Activated CD4-positive, alpha-beta T cell treated with anti-CD3 and anti-CD28 coated beads for 36 hours (primary cell): ENCODE data around the gene ARHGAP22. TPM values are rescaled to one million over a fixed set of nuclear protein-coding genes. Genes with fewer than 3 reads are reported as not detected.

Experiments used
- ATAC-seq: fragments of 200-7000 bp; cut with Tn5 transposase; one replicate; pipeline ENCODE4 v1.10.0; 2021; ENCODE audit warnings: mild to moderate bottlenecking, moderate library complexity
- CTCF ChIA-PET: fragments of 350-600 bp; sonication (Branson Sonifier 250); formaldehyde crosslinking; loops from one replicate; lab custom pipeline; 2021; ENCODE audit warnings: antibody characterized with exemption; lab: Charles Lee
- POLR2A ChIA-PET: fragments of 350-600 bp; sonication (Branson Sonifier 250); formaldehyde crosslinking; loops from one replicate; lab custom pipeline; 2021; ENCODE audit warnings: antibody characterized with exemption, inconsistent platforms; lab: Charles Lee
- DNase-seq: peaks from one replicate; pipeline ENCODE4 v3.0.0-alpha.2; 2020
- H3K27ac Mint-ChIP-seq: one replicate; pipeline ENCODE4 v1.8.0; 2021; ENCODE audit warnings: mixed read lengths
- H3K27me3 Mint-ChIP-seq: one replicate; pipeline ENCODE4 v1.8.0; 2021; ENCODE audit warnings: mixed read lengths
- H3K36me3 Mint-ChIP-seq: one replicate; pipeline ENCODE4 v1.8.0; 2021; ENCODE audit warnings: low read depth, mixed read lengths
- H3K4me1 Mint-ChIP-seq: one replicate; pipeline ENCODE4 v1.8.0; 2021; ENCODE audit warnings: mixed read lengths
- H3K4me3 Mint-ChIP-seq: one replicate; pipeline ENCODE4 v1.8.0; 2021; ENCODE audit warnings: mild to moderate bottlenecking, moderate library complexity, mixed read lengths
- H3K9me3 Mint-ChIP-seq: one replicate; pipeline ENCODE4 v1.8.0; 2021; ENCODE audit warnings: low read depth, mixed read lengths
- intact Hi-C, 2 experiments: fragments of 100-400 bp; cut with DNase I in 1 of 2; cut with micrococcal nuclease in 1 of 2; formaldehyde crosslinking; loops; one replicate each; pipeline versions ENCODE4 v1.14.2 to v1.15.1; 2022 to 2024; cut with DNase I, micrococcal nuclease
- total RNA-seq, 2 experiments: library from RNA; stranded (reverse); gene quantifications; one replicate each; pipeline ENCODE4 v1.2.3, GENCODE V29; 2021

The ARHGAP22 gene
- total RNA-seq, 2 experiments from 2014 or later = 0.27 to 0.47 TPM

DNA sequence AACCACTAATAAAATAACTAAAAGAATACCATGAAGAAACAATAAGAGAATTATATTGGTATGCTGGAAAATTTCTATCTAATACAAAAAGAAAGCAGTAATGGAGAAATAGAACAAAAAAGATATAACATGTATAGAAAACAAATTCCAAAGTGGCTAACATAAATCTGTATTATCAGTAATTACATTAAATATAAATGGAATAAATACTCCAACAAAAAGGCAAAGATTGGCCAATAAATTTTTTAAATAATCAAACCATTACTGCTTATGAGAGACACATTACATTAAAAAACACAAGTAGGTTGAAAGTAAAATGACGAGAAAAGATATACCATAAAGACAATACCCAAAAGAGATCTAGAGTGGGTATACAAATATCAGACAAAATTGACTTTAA, 90.0 kb downstream of the ARHGAP22 start:
- no peak overlapping the region for H3K4me3 Mint-ChIP-seq
- intact Hi-C loops = no loop called here
- no peak overlapping the region for H3K27ac Mint-ChIP-seq
- ChIA-PET CTCF (no interaction called here), POLR2A (no interaction called here)
- H3K9me3 Mint-ChIP-seq = peaks cover 12% of the 10 kb centered on the region
- DNase-seq (no peak), ATAC-seq (no peak)
- H3K36me3 Mint-ChIP-seq = no peaks in the 10 kb centered on the region
- H3K27me3 Mint-ChIP-seq = peaks cover 2% of the 10 kb centered on the region
- H3K4me1 Mint-ChIP-seq = no peaks in the 10 kb centered on the region

DNA sequence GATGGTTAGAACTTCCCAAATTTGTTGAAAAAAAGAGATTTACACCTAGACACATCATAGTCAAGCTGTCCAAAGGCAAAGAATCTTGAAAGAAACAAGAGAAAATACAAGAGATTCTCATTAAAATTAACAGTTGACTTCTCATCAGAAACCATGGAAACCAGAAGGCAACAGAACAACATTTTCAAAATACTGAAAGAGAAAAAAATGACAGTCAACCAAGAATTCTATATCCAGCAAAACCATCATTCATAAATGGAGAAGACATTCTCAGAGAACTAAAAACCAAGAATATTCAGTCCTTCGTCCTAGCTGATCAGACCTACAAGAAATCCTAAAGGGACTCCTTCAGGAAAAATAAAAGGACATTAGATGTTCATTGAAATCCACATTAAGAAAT, 90.6 kb downstream of the ARHGAP22 start:
- POLR2A ChIA-PET = no interaction called here

DNA sequence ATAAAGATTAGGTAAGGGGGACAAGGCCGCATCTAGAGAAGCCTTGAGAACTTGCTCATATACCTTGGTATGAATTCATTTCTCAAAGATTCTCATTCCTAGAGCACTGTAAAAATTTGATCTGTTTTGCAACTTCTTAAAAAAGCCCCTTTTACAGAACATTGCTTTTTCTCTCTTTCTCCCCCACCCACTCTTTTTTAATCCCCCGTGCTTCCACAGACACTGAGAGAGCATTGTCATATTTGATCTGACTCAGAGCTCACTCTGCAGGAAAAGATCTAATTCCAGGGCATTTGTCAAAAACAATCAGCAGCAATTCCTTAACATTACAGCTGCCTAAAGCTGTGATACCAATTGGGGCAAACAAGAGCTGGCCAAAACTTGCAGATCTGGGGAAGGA, 92.0 kb downstream of the ARHGAP22 start:
- ATAC-seq = no peak

More for the DNA sequence above, 90.6 kb downstream of the ARHGAP22 start:
- intact Hi-C loops = no loop called here
- DNase-seq (no peak), ATAC-seq (no peak)
- no peaks in the 10 kb centered on the region for H3K36me3 Mint-ChIP-seq
- no peak overlapping the region for H3K4me3 Mint-ChIP-seq
- no peaks in the 10 kb centered on the region for H3K27me3 Mint-ChIP-seq
- no peaks in the 10 kb centered on the region for H3K4me1 Mint-ChIP-seq
- CTCF ChIA-PET = no interaction called here
- H3K9me3 Mint-ChIP-seq = peaks cover 12% of the 10 kb centered on the region
- no peak overlapping the region for H3K27ac Mint-ChIP-seq

DNA sequence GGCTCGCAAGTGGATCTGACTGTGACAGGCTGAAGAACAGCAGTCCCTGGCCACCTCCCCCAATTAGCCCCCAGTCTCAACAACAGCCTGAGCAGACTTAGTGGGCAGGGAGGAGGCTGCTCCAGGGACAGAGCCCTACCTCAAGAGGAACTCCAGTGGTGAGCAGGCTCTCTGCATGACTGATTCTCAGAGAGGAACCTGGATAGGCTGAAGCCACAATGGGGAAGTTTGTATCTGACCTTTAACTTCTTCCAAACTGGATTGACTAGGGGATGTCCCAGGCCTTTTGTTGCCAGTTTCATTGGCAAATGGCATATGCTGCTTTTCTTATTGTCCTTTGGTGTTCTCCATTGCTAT, 93.0 kb downstream of the ARHGAP22 start:
- intact Hi-C loops = no loop called here
- no peaks in the 10 kb centered on the region for H3K36me3 Mint-ChIP-seq
- CTCF ChIA-PET = no interaction called here
- no peak overlapping the region for H3K27ac Mint-ChIP-seq
- H3K4me3 Mint-ChIP-seq = no peak overlapping the region
- no peaks in the 10 kb centered on the region for H3K4me1 Mint-ChIP-seq
- POLR2A ChIA-PET = no interaction called here
- ATAC-seq (no peak), DNase-seq (no peak)
- H3K9me3 Mint-ChIP-seq = peaks cover 12% of the 10 kb centered on the region
- no peaks in the 10 kb centered on the region for H3K27me3 Mint-ChIP-seq

More for the DNA sequence above, 92.0 kb downstream of the ARHGAP22 start:
- no peak for DNase-seq
- Mint-ChIP-seq H3K27me3 (no peaks in the 10 kb centered on the region), H3K4me1 (no peaks in the 10 kb centered on the region), H3K9me3 (peaks cover 12% of the 10 kb centered on the region), H3K4me3 (no peak overlapping the region), H3K36me3 (no peaks in the 10 kb centered on the region), H3K27ac (no peak overlapping the region)
- POLR2A ChIA-PET = no interaction called here
- CTCF ChIA-PET = no interaction called here
- intact Hi-C loops = no loop called here

DNA sequence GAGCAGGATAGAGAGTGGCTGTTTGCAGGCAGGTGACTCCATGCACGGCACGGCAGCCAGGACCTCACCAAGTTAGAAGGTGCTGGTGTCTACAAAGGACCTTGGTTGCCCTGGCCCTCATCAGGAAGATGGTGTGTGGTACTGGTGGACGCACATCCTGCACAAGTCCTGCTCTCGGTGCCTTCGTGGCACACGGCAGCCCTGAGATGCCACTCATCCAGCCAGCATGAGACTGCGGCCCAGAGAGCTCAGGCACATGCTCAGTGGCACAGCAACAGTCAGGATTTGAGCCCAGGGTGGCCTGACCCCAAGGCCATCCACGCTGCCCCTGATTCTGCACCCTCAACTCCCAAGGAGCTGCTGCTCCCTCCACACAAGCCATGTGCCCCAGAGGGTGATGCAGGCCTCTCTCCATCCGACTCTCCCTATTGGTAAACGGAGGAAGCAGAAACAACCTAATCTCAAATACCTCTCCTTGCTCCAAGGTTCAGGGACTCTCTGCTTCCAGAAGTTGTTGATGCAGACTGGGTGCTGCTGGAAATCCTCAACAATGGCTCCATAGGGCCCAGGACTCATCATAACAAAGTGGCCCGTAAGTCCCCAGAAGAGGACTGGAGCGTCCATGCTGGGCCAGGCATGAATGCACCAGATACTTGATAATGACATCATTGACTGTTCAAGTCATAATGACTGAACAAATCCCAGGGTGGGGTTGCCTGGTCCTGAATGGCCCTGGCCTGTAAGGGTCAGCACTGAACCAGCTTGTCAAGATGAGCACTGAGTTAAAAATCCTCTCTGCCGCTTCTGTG, 93.6 kb downstream of the ARHGAP22 start:
- Mint-ChIP-seq H3K27ac (no peak overlapping the region), H3K36me3 (no peaks in the 10 kb centered on the region), H3K4me1 (no peaks in the 10 kb centered on the region), H3K9me3 (peaks cover 12% of the 10 kb centered on the region), H3K4me3 (no peak overlapping the region), H3K27me3 (no peaks in the 10 kb centered on the region)
- intact Hi-C loops = no loop called here
- ATAC-seq (no peak), DNase-seq (no peak)
- CTCF ChIA-PET = no interaction called here
- POLR2A ChIA-PET = no interaction called here

DNA sequence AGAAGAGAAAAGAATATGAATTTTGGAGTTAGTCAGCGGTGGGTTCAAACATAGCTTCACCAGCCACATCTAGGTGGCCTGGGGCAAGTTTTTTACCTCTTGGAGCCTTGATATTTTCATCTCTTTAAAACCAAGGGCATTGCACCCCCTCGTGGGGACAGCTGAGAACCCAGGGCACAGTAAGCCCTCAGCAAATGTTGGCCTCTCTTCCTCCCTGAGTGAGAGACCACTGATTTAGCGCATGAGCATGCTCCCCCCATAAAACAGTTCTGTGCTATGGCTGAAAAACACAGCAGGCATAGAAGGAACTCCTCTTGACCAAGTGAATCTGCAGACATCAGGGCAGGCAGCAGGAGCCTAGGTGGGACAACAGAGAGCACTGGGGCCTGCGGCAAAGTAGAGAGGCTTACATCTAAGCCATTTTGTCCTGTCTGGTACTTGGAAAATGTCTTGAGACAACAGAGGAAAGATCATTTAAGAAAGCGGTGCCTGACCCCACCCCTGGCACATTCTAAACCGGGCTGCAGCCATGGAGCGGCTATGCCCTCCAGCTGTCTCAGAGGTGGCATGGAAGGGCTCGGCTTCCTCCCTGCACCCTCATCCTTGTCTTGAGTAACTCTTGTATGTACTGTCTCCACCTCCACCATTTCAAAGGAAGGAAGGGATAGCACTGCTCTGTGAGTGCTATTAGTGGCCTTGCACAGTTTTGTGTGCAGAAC, 94.7 kb downstream of the ARHGAP22 start:
- Mint-ChIP-seq H3K9me3 (peaks cover 10% of the 10 kb centered on the region), H3K27me3 (no peaks in the 10 kb centered on the region), H3K4me3 (no peak overlapping the region), H3K4me1 (no peaks in the 10 kb centered on the region), H3K27ac (no peak overlapping the region), H3K36me3 (no peaks in the 10 kb centered on the region)
- DNase-seq = peak; percentile 29
- intact Hi-C loops = loop anchor here in 1 of 2 experiments (1.0 to 2.0 kb wide), 2 partner anchors 147 to 295 kb away; no protein-coding TSS in a partner anchor
- ATAC-seq = no peak
- ChIA-PET CTCF (no interaction called here), POLR2A (no interaction called here)

DNA sequence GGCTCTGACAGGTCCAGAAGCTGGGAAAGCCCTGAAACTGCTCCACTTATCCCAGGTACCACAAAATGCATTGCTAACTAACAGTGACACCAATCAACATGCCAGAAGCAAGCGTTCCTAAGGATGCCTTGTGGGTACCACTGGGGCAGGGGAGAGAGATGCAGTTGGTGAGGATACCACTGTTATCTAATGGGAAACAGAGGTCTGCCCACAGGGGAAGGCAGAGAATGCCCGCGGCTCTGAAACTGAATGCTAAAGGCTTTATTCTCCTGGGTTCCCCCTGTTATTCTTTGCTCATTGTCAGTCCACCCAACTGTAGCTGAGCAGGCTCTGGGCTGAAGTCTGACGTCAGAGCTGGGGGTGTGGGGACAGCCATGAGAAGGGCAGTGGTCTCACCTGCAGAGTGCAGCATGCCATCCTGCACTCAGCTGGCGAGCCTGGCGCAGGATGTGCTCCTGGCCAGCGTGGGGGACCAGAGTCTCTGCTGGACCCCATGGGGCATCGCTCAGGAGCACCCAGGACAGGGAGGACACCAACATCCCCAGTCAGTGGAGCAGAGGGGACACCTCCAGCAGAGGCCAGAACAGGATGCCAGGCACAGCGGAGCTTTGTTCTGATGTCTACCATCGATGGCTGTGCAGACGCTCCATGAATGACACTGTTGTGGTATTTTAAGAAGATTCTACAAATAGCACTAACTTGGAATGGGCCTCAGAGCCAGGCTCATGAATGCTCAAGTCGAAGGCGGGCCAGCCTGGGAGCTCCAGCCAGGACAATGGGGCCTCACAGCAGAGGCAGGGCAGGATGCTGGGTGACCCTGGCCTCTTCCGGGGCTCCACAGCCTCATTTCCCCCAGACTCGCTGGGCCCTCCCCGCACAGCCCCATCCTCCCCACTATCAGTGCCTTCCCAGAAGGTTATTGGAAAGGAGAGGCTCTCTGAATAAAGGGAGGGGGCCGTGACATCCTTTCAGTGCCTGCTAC, 95.8 kb downstream of the ARHGAP22 start:
- no peak for ATAC-seq
- Mint-ChIP-seq H3K36me3 (no peaks in the 10 kb centered on the region), H3K27ac (no peak overlapping the region), H3K4me3 (no peak overlapping the region), H3K4me1 (no peaks in the 10 kb centered on the region), H3K27me3 (no peaks in the 10 kb centered on the region), H3K9me3 (peaks cover 5% of the 10 kb centered on the region)
- intact Hi-C loops = loop anchor here in 1 of 2 experiments (2.0 kb wide), 1 partner anchor 294 kb away; no protein-coding TSS in a partner anchor
- POLR2A ChIA-PET = no interaction called here
- DNase-seq = no peak
- CTCF ChIA-PET = no interaction called here

DNA sequence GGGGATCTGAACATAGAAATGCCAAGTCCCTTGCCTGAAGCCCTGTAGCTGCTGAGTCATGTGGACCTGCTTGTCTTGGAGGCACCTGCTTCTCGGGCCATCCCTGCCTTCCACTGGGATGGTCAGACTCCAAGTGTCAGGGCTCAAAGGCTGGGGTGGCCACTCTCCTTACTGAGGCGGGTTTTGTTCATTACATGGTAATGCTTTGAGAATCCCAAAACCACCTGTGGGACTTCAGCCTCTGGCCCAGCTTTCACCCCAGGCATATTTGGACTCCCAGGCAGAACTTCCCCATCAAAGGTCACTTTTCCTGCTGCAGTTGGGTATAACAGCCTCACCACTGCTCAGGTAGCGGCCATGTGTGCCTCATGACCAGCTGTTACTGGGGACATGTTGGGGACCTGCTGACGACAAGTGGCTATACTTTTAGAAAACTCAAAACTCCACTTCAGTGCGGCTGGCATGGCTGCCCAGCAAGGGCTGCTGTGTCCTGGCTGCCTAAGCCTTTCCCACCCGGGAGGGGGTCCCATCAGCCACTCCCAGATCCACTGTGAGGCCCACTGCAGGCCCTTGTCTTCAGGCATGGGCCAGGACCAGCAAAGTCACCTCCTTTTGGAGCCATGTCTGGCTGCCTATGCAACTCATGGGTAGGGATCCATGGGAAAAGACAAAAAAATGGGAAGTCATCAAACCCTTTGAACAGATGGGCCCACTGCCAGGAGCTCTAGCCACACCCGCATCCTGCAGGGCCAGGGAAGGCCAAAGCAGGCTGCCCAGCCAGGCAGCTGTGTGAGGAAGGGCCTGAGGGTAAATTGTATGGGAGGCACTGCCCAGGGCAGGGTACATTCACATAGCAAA, 96.7 kb downstream of the ARHGAP22 start:
- intact Hi-C loops = loop anchor here in 1 of 2 experiments (2.0 kb wide), 1 partner anchor 293 kb away; no protein-coding TSS in a partner anchor
- DNase-seq (no peak), ATAC-seq (no peak)
- ChIA-PET POLR2A (no interaction called here), CTCF (interaction anchor here (1.9 kb wide), 1 partner anchor 145 kb away, joined by 6 read pairs; no protein-coding TSS in a partner anchor)
- H3K4me3 Mint-ChIP-seq = no peak overlapping the region
- H3K27ac Mint-ChIP-seq = no peak overlapping the region
- no peaks in the 10 kb centered on the region for H3K27me3 Mint-ChIP-seq
- no peaks in the 10 kb centered on the region for H3K9me3 Mint-ChIP-seq
- H3K36me3 Mint-ChIP-seq = no peaks in the 10 kb centered on the region
- no peaks in the 10 kb centered on the region for H3K4me1 Mint-ChIP-seq

DNA sequence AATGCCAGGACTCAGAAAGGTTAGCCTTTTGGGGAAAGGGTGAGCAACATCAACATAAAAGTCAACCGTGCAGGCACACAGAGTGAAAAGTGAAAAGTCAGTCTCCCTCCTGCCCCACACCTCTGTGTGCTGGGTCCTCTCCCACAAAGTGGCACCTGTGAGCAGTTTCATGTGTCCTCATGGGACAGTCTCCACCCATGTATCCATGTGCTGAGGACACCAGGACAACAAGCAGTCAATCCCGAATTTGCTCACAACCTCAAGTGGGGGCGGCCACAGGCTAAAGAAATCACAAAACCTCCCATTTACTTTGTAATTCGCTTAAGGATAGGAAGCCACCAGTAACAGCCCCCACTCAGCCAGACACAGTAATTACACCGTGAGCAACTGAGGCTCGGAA, 97.4 kb downstream of the ARHGAP22 start:
- CTCF ChIA-PET = interaction anchor here (1.9 kb wide), 1 partner anchor 144 kb away, joined by 6 read pairs; no protein-coding TSS in a partner anchor
- DNase-seq (no peak), ATAC-seq (no peak)
- H3K4me1 Mint-ChIP-seq = no peaks in the 10 kb centered on the region
- POLR2A ChIA-PET = no interaction called here
- H3K9me3 Mint-ChIP-seq = no peaks in the 10 kb centered on the region
- no peaks in the 10 kb centered on the region for H3K36me3 Mint-ChIP-seq
- H3K27ac Mint-ChIP-seq = no peak overlapping the region
- H3K27me3 Mint-ChIP-seq = no peaks in the 10 kb centered on the region
- H3K4me3 Mint-ChIP-seq = no peak overlapping the region
- intact Hi-C loops = no loop called here

DNA sequence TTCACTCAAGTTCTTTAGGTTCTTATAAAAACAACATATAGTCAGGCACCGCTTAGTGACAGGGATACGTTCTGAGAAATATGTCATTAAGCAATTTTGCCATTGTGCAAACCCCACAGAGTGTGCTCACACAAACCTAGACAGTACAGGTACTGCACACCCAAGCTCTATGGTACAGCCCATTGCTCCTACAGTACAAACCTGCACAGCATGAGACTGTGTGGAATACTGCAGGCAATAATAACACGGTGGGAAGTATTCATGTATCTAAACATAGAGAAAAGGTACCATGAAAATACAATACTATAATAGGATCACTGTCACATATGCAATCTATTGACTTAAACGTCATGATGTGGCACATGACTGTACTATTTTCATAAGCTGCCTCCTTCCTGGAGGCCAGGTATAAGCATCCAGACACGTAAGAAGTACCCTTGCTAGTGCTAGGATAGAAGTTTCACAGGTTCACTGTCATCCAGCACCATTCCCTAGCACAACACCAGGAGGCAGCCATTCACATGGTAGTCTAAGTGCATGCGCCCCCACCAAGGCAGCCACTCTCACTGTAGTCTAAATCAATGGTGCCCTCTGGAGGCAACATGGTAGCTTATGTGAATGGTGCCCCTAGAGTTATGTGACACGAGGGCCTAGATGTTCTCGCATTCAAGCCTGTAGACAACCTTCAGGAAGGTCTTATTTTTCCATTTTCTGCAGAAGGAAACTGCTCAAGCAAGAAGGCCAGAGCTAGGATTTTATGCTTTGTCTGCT, 98.5 kb downstream of the ARHGAP22 start:
- H3K9me3 Mint-ChIP-seq = no peaks in the 10 kb centered on the region
- DNase-seq (peak; percentile 42), ATAC-seq (no peak)
- H3K4me3 Mint-ChIP-seq = no peak overlapping the region
- H3K27me3 Mint-ChIP-seq = no peaks in the 10 kb centered on the region
- no peaks in the 10 kb centered on the region for H3K36me3 Mint-ChIP-seq
- intact Hi-C loops = loop anchor here (1.0 kb wide), 1 partner anchor 143 kb away; no protein-coding TSS in a partner anchor
- CTCF ChIA-PET = interaction anchor here (1.9 kb wide), 1 partner anchor 143 kb away, joined by 6 read pairs; no protein-coding TSS in a partner anchor
- POLR2A ChIA-PET = no interaction called here
- H3K4me1 Mint-ChIP-seq = no peaks in the 10 kb centered on the region
- H3K27ac Mint-ChIP-seq = no peak overlapping the region
